Ectodermal cell (in vitro differentiated cells): Measurements from ENCODE around the gene AK5.

ENCODE experiments used
- H3K27ac ChIP-seq: 2 replicates; pipeline ENCODE4 v1.7.0; 2013; ENCODE audit warnings: mild to moderate bottlenecking, low read depth, low read length; ENCODE audit not compliant: insufficient read depth, poor library complexity, severe bottlenecking
- H3K27me3 ChIP-seq: 2 replicates; pipeline ENCODE4 v1.7.0; 2013; ENCODE audit warnings: mild to moderate bottlenecking, low read length; ENCODE audit not compliant: insufficient read depth, control insufficient read depth, poor library complexity, severe bottlenecking
- H3K36me3 ChIP-seq: one replicate; pipeline ENCODE4 v1.7.0; 2013; ENCODE audit warnings: low read length; ENCODE audit not compliant: control insufficient read depth, insufficient read depth
- H3K4me1 ChIP-seq: one replicate; pipeline ENCODE4 v1.7.0; 2013; ENCODE audit warnings: low read length; ENCODE audit not compliant: control insufficient read depth, insufficient read depth
- H3K4me3 ChIP-seq: 2 replicates; pipeline ENCODE4 v1.7.0; 2013; ENCODE audit warnings: low read depth, low read length, control low read depth; ENCODE audit not compliant: insufficient read depth
- H3K9me3 ChIP-seq: 2 replicates; pipeline ENCODE4 v1.7.0; 2013; ENCODE audit warnings: mild to moderate bottlenecking, low read length, moderate library complexity; ENCODE audit not compliant: control insufficient read depth
- WGBS, 2 experiments: methylation state at CpG; one replicate each; pipeline ENCODE4 v1.1.7; 2013; ENCODE audit warnings: missing lambda C conversion rate in 2 of 2; 5-methylcytosine and 5-hydroxymethylcytosine counted together

AK5 gene

DNA sequence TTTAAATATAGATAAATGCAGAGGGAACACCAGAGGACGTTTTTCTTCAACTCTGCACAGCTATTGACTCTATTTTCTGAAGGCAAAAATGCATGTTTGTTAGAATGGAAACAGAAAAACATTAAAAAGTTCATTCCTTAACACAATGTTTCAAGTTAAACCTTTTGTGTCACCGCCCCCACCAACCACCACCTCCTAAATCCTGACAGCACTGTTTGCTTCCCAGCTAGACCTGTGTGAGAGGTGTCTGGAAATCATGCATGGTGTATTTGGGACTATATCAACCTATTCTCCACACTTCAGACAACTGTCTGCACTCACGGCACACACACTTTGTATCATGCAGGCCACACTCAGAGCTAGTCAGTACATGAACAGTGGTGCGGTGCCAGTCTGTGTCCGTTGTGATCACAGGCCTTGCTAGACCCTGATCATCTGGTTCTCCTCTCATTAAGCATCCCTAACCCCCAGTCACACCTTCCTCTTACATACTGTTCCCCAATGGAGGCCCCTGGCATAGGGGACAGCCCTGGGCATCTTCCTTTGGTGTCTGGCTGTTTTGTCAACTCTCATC lies 276.9 kb downstream of the AK5 start:
- Histone ChIP-seq H3K27ac (no peak overlapping the region), H3K36me3 (no peaks in the 10 kb centered on the region), H3K4me3 (no peak overlapping the region), H3K27me3 (no peaks in the 10 kb centered on the region), H3K4me1 (no peaks in the 10 kb centered on the region), H3K9me3 (no peaks in the 10 kb centered on the region)
- 96 to 97% methylated on average over 3 to 5 of the region's 5 CpGs for WGBS, 2 experiments

DNA sequence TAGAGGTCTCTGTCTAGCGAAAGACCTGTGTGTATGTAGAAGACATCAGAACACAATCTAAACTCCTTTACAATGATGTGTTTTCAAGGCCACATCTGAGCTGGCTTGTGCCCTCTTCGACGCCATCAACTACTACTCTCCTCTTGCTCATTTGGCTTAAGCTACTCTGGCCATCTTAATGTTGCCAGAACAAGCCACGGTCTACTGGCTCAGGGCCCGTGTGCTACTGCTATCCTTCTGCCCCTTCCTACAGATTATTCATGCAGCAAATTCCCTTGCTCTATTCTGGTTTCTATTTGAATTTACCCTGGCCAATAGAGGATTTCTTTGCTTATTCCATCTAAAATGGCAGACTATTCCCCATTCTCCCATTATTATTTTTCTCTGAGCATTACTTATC lies 278.9 kb downstream of the AK5 start:
- H3K9me3 ChIP-seq, result no peaks in the 10 kb centered on the region
- no peak overlapping the region for H3K27ac ChIP-seq
- no peaks in the 10 kb centered on the region for H3K27me3 ChIP-seq
- no peaks in the 10 kb centered on the region for H3K4me1 ChIP-seq
- WGBS, 2 experiments, result 93 to 94% methylated on average over 5 of the region's 5 CpGs
- H3K36me3 ChIP-seq, result peaks cover 12% of the 10 kb centered on the region
- no peak overlapping the region for H3K4me3 ChIP-seq

DNA sequence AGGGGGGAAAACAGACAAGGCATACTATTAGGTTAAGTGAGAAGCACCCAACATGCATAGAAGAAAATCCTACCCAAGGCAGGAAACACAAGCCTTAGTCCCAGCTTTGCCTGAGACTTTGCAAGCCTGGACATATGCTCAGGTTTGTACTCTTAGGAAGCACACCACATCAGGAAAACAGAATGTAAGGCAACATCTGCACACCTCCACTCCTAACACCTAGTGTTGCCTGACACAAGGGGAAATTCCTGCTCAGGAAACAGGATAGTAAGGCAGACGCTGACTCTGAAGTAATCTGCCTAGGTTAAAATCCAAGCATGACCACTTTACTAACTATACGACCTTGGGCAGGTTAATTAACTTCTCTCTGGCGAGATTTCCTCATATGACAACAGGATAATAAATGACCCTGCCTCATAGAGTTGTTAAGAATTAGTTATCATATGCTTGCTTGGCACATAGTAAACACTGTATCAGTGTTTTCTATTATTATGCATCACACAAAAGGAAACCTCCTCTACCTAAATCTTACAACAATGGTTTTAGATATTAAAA lies 280.9 kb downstream of the AK5 start:
- Histone ChIP-seq H3K4me1 (no peaks in the 10 kb centered on the region), H3K4me3 (no peak overlapping the region), H3K27ac (no peak overlapping the region), H3K27me3 (no peaks in the 10 kb centered on the region), H3K9me3 (no peaks in the 10 kb centered on the region), H3K36me3 (peaks cover 27% of the 10 kb centered on the region)
- WGBS, 2 experiments, result 87% methylated on average over 3 of the region's 3 CpGs

DNA sequence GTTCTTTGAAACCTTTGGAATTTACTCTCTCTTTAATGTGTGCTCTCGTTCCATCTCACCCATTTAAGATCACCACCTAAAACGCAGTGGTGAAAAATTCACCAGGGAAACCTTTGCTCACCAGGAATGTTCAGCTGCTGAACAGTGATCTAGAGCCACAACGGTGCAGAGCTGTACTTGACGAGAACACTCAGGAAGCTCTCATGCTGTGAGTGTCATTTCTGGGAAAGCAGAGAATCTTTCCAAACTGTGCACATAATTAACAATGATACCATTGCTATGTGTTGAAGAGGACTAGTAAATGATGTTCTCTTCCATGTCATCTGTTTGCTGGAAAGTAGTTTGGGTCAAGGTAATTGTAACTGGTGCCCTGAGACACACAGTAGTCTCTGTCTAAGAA lies 283.5 kb downstream of the AK5 start:
- H3K36me3 ChIP-seq, result peaks cover 27% of the 10 kb centered on the region
- no peaks in the 10 kb centered on the region for H3K9me3 ChIP-seq
- WGBS, 2 experiments, result 94 to 100% methylated on average over 4 of the region's 4 CpGs
- H3K27me3 ChIP-seq, result no peaks in the 10 kb centered on the region
- H3K27ac ChIP-seq, result no peak overlapping the region
- H3K4me1 ChIP-seq, result no peaks in the 10 kb centered on the region
- H3K4me3 ChIP-seq, result no peak overlapping the region

DNA sequence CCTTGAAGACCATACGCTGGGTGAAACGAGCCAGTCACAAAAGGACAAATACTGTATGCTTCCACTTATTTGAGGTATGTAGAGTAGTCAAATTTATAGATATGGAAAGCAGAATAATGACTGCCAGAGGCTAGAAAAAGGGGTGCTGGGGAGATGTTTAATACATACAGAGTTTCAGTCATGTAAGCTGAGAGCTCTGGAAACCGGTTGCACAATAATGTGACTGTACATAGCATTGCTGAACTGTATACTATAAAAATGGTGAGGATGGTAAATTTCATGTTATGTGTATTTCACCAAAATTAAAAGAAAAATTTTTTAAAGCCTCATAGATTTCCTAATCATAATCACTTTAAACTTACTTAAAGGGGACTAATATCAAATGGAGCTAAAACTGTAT lies 289.8 kb downstream of the AK5 start:
- Histone ChIP-seq H3K4me3 (no peak overlapping the region), H3K36me3 (peaks cover 8% of the 10 kb centered on the region), H3K27me3 (no peaks in the 10 kb centered on the region), H3K4me1 (no peaks in the 10 kb centered on the region), H3K9me3 (no peaks in the 10 kb centered on the region), H3K27ac (no peak overlapping the region)
- WGBS, 2 experiments, result 95 to 97% methylated on average over 3 of the region's 3 CpGs

DNA sequence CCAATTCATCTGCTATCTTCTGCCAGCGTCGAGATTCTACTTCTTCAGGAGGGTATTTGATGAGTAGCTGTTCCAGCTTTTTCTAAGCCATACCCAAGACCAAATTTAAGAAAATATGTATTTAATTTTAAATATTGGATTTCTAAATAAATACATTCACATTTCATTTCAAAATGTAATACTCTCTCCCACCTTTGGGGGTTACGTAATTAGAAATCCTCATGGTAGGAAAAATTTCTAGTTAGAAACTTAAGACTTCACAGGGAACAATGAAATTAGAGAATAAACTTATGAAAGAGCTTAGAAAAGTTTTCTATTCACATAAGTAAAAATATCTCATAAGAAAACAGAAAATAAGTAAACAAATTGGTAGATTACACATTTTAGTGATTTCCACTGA lies 297.7 kb downstream of the AK5 start:
- peaks cover 15% of the 10 kb centered on the region for H3K36me3 ChIP-seq

DNA sequence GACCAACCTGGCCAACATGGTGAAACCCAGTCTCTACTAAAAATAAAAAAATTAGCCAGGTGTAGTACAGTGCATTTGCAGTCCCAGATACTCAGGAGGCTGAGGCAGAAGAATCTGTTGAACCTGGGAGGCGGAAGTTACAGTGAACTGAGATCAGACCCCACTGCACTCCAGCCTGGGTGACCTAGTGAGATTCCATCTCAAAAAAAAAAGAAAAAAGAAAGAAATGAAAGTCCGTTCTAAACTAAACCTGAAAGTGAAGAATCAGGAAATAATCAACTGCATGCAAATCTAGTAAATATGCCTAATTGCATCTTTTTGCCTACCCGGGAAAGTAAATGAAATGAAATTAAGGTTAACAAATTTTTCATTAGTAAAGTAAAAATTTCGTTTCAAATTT lies 301.1 kb downstream of the AK5 start:
- Histone ChIP-seq H3K27ac (no peak overlapping the region), H3K27me3 (no peaks in the 10 kb centered on the region), H3K36me3 (peaks cover 12% of the 10 kb centered on the region), H3K9me3 (no peaks in the 10 kb centered on the region), H3K4me3 (no peak overlapping the region), H3K4me1 (no peaks in the 10 kb centered on the region)
- 91 to 95% methylated on average over 1 to 3 of the region's 4 CpGs for WGBS, 2 experiments

More for the DNA sequence above, 297.7 kb downstream of the AK5 start:
- 100% methylated on average over 3 of the region's 3 CpGs; no CpG with 5 or more reads in 1 of the 2 experiments for WGBS, 2 experiments
- H3K4me3 ChIP-seq, result no peak overlapping the region
- H3K27me3 ChIP-seq, result no peaks in the 10 kb centered on the region
- H3K27ac ChIP-seq, result no peak overlapping the region
- H3K9me3 ChIP-seq, result no peaks in the 10 kb centered on the region
- H3K4me1 ChIP-seq, result no peaks in the 10 kb centered on the region

DNA sequence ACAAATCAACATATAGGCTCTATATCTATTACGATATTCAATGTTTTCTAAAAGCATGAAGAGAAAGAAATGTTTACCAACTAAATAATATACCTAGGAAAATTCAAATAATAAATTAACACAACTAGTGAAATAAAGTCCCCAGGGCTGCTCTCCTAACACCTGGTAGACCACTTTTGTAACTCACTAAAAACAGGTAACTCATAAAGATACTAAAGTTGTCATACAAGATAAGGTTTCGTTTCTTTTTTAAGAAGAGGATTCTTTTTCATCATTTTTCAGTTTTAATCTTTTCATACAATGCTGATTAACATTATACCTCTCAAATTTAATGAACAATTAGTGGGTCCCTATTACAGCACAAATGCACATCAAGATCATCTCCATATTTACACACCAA lies 301.7 kb downstream of the AK5 start:
- WGBS, 2 experiments, result 82% methylated on average over 1 of the region's 2 CpGs; no CpG with 5 or more reads in 1 of the 2 experiments

DNA sequence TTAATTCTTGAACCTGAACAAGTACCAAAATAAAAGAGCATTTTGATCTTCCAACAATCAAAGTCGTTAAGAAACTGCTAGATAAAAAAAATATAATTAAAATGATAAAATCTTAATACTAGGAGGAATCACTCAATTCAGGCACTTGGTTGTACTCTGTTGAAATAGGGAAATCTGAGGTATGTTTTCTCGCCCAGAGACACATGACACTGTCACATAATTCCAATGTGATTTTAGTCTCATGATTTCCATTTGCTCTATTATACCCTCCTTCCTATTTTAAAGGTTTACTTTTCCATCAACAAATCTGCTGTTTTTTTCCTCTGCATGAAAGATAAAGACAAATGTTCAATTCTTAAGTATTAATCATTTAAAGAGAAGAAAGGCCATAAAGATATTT lies 303.1 kb downstream of the AK5 start:
- Histone ChIP-seq H3K9me3 (no peaks in the 10 kb centered on the region), H3K27me3 (no peaks in the 10 kb centered on the region), H3K4me3 (no peak overlapping the region), H3K4me1 (no peaks in the 10 kb centered on the region), H3K36me3 (peaks cover 10% of the 10 kb centered on the region), H3K27ac (no peak overlapping the region)
- 80 to 90% methylated on average over 1 of the region's 2 CpGs for WGBS, 2 experiments

More for the DNA sequence above, 301.7 kb downstream of the AK5 start:
- Histone ChIP-seq H3K4me1 (no peaks in the 10 kb centered on the region), H3K4me3 (no peak overlapping the region), H3K9me3 (no peaks in the 10 kb centered on the region), H3K27me3 (no peaks in the 10 kb centered on the region), H3K27ac (no peak overlapping the region), H3K36me3 (peaks cover 10% of the 10 kb centered on the region)

DNA sequence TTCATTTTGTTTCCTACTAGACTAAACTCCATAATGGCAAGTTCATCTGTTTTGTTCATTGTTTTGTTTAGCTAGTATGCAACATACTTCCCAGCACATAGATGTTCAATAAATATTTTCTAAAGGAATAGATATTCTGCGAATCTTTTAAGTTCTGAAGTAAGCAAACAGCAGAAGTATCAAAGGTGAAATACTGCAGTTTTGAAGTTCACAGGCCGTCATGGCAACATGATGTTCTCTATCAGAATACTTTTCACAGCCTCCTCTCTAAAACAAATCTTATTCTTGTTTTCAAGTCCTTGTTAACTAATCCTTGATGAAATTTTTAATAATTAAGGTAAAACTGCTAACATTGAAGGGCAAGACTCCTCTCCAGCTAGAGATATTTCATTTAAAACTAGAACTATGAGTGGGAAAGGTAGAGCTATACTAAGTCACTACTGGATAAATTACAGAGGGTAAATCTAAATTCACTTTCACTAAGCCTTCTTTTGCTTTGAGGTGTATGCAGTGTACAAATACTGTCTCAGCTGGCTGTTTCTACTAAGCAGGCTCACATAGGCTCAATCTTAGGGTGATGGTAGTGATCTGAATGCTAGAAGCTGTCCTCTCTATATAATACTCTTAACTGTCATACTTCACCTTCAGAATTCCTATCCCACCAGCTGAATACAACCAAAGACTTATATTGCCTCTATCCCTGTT lies 303.9 kb downstream of the AK5 start:
- H3K27ac ChIP-seq, result no peak overlapping the region
- 86 to 94% methylated on average over 2 of the region's 2 CpGs for WGBS, 2 experiments
- H3K36me3 ChIP-seq, result peaks cover 8% of the 10 kb centered on the region

More for the DNA sequence above, 303.9 kb downstream of the AK5 start:
- H3K27me3 ChIP-seq, result no peaks in the 10 kb centered on the region
- no peaks in the 10 kb centered on the region for H3K9me3 ChIP-seq
- no peaks in the 10 kb centered on the region for H3K4me1 ChIP-seq
- no peak overlapping the region for H3K4me3 ChIP-seq
